ENCODE data around the gene DENND4B. TPM values are rescaled to one million over a fixed set of nuclear protein-coding genes. Genes with fewer than 3 reads are reported as not detected.
A peak's percentile ranks its signal among the peaks of the same experiment; 100 is the strongest.
"Not testable (repeated sequence)": the region's sequence is repeated elsewhere in the genome, so short reads cannot be mapped to it uniquely, and the experiment has no call there.

Gene DENND4B
- total and polyA plus RNA-seq, 4 donors = 9.7 to 27.2 (median 11.6) TPM

DNA sequence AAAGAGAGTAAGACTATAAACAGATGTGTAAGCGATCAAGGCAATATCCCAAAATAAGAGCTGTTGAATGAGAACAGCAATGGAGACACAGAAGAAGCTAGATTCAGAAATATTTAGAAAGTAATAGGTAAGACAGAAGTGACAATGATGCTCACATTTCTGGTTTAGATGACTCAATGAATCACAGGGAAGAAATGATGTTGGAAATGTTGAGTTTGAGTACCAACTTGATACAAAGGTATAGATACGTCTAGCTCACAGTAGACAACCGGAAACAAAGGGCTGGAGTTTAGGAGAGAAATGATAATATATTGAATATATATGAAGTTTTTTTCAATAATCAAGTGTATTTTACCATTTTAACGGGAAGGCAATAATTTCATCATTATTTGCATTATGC, 30.2 kb downstream of the DENND4B start:
- Histone ChIP-seq H3K9ac (ENCODE audit: low read depth in 1 of 2, low read length in 2 of 2) (no peak overlapping the region), H3K4me1 (ENCODE audit: control insufficient read depth in 4 of 4, insufficient read depth in 4 of 4, low read length in 3 of 4) (peaks cover 7 to 25% (median 18%) of the 10 kb centered on the region in 4 donors), H3K27ac (ENCODE audit: low read depth in 1 of 2, low read length in 2 of 2) (no peak overlapping the region), H3K36me3 (ENCODE audit: control insufficient read depth in 4 of 4, insufficient read depth in 3 of 4, low read depth in 1 of 4, low read length in 3 of 4) (peaks cover 0 to 4% (median 2%) of the 10 kb centered on the region in 4 donors), H3K4me3 (ENCODE audit: low read depth in 1 of 3, low read length in 3 of 3) (no peak overlapping the region), H3K9me3 (ENCODE audit: control insufficient read depth in 4 of 4, low read length in 3 of 4) (no peaks in the 10 kb centered on the region), H3K27me3 (ENCODE audit: control insufficient read depth in 4 of 4, insufficient read depth in 4 of 4, low read length in 3 of 4) (no peaks in the 10 kb centered on the region)
- DNase-seq (ENCODE audit: low spot score) = no peak
- no peak for TF ChIP-seq EGR1 (IDR thresholded peaks at IDR 0.05; ENCODE audit: low read depth in 2 of 2)
- TF ChIP-seq HNF4A (conservative IDR thresholded peaks at IDR 0.05) = no peak
- TF ChIP-seq, protein P1, sequence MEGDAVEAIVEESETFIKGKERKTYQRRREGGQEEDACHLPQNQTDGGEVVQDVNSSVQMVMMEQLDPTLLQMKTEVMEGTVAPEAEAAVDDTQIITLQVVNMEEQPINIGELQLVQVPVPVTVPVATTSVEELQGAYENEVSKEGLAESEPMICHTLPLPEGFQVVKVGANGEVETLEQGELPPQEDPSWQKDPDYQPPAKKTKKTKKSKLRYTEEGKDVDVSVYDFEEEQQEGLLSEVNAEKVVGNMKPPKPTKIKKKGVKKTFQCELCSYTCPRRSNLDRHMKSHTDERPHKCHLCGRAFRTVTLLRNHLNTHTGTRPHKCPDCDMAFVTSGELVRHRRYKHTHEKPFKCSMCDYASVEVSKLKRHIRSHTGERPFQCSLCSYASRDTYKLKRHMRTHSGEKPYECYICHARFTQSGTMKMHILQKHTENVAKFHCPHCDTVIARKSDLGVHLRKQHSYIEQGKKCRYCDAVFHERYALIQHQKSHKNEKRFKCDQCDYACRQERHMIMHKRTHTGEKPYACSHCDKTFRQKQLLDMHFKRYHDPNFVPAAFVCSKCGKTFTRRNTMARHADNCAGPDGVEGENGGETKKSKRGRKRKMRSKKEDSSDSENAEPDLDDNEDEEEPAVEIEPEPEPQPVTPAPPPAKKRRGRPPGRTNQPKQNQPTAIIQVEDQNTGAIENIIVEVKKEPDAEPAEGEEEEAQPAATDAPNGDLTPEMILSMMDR (IDR thresholded peaks at IDR 0.05; ENCODE audit: low read depth, low read length, missing input control) = no peak
- TF ChIP-seq YY1 (IDR thresholded peaks at IDR 0.05) = no peak
- 98% methylated on average over 4 of the region's 4 CpGs for WGBS

DNA sequence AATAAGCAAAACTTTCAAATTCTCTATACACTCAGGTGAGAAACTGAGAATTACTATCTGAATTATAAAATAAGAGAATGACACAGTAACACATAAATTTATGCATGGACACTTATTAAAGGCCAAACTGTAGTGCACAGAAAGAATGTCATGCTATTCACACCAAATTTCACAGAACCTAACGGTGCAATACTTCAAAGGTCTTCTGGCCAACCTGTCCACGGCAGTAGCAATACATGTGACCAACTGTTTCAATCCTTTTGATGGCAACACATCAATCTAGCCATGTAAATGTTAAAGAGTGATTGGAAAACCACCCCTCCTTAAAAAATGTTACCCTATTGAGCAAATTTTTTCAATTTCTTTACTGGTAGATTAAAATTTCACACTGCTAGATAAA, 34.2 kb downstream of the DENND4B start:
- TF ChIP-seq YY1 (IDR thresholded peaks at IDR 0.05) (no peak), SP1 (IDR thresholded peaks at IDR 0.05) (no peak), HNF4A (conservative IDR thresholded peaks at IDR 0.05) (peak; percentile 41 to 63), NR2F2 (IDR thresholded peaks at IDR 0.05) (no peak)
- TF ChIP-seq, protein P1 (IDR thresholded peaks at IDR 0.05; ENCODE audit: low read depth, low read length, missing input control) = no peak
- TF ChIP-seq, protein P2, sequence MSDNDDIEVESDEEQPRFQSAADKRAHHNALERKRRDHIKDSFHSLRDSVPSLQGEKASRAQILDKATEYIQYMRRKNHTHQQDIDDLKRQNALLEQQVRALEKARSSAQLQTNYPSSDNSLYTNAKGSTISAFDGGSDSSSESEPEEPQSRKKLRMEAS (IDR thresholded peaks at IDR 0.05) = no peak
- Histone ChIP-seq H3K27me3 (ENCODE audit: control insufficient read depth in 4 of 4, insufficient read depth in 4 of 4, low read length in 3 of 4) (no peaks in the 10 kb centered on the region), H3K4me3 (ENCODE audit: low read depth in 1 of 3, low read length in 3 of 3) (no peak overlapping the region), H3K27ac (ENCODE audit: low read depth in 1 of 2, low read length in 2 of 2) (no peak overlapping the region), H3K36me3 (ENCODE audit: control insufficient read depth in 4 of 4, insufficient read depth in 3 of 4, low read depth in 1 of 4, low read length in 3 of 4) (peaks cover 0 to 3% (median under 1%) of the 10 kb centered on the region in 4 donors), H3K4me1 (ENCODE audit: control insufficient read depth in 4 of 4, insufficient read depth in 4 of 4, low read length in 3 of 4) (peaks cover 0 to 8% (median 4%) of the 10 kb centered on the region in 4 donors), H3K9me3 (ENCODE audit: control insufficient read depth in 4 of 4, low read length in 3 of 4) (no peaks in the 10 kb centered on the region), H3K9ac (ENCODE audit: low read depth in 1 of 2, low read length in 2 of 2) (no peak overlapping the region)
- no peak for DNase-seq (ENCODE audit: low spot score)
- 34% methylated on average over 2 of the region's 2 CpGs for WGBS

DNA sequence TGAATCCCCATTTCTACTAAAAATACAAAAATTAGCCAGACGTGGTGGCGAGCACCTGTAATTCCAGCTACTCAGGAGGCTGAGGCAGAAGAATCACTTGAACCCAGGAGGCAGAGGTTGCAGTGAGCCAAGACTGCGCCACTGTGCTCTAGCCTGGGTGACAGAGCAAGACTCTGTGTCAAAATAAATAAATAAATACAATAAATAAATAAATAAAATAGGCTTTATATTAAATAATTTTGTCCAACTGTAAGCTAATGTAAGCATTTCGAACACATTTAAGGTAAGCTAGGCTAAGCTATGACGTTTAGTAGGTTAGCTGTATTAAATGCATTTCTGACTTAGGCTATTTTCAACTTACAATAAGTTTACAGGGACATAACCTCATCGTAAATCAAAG, 36.0 kb downstream of the DENND4B start:
- H3K4me1 ChIP-seq (ENCODE audit: control insufficient read depth in 4 of 4, insufficient read depth in 4 of 4, low read length in 3 of 4) = not testable (repeated sequence)
- WGBS = 92% methylated on average over 6 of the region's 6 CpGs

DNA sequence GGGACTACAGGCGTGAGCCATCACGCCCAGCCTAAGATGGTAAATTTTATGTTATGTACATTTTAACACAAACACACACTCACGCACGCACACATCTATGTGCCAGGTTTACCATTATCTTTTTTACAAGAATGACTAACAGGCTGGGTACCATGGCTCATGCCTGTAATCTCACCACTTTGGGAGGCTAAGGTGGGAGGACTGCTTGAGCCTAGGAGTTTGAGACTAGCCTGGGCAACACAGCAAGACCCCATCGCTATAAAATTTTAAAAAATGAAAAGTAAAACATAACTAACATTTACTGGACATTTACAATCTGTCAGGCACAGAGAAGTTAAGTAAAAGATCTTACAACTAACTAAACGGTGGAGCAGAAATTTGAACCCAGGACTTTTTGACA, 38.4 kb downstream of the DENND4B start:
- no peak overlapping the region for H3K27ac ChIP-seq (ENCODE audit: low read depth in 1 of 2, low read length in 2 of 2)
- DNase-seq (ENCODE audit: low spot score) = no peak
- no peaks in the 10 kb centered on the region for H3K27me3 ChIP-seq (ENCODE audit: control insufficient read depth in 4 of 4, insufficient read depth in 4 of 4, low read length in 3 of 4)
- no peaks in the 10 kb centered on the region for H3K9me3 ChIP-seq (ENCODE audit: control insufficient read depth in 4 of 4, low read length in 3 of 4)
- WGBS = 94% methylated on average over 6 of the region's 6 CpGs
- peaks cover 0 to 7% (median 1%) of the 10 kb centered on the region in 4 donors for H3K36me3 ChIP-seq (ENCODE audit: control insufficient read depth in 4 of 4, insufficient read depth in 3 of 4, low read depth in 1 of 4, low read length in 3 of 4)
- TF ChIP-seq YY1 (IDR thresholded peaks at IDR 0.05) (no peak), JUND (IDR thresholded peaks at IDR 0.05) (no peak), NR2F2 (IDR thresholded peaks at IDR 0.05) (no peak)
- TF ChIP-seq, protein P3, sequence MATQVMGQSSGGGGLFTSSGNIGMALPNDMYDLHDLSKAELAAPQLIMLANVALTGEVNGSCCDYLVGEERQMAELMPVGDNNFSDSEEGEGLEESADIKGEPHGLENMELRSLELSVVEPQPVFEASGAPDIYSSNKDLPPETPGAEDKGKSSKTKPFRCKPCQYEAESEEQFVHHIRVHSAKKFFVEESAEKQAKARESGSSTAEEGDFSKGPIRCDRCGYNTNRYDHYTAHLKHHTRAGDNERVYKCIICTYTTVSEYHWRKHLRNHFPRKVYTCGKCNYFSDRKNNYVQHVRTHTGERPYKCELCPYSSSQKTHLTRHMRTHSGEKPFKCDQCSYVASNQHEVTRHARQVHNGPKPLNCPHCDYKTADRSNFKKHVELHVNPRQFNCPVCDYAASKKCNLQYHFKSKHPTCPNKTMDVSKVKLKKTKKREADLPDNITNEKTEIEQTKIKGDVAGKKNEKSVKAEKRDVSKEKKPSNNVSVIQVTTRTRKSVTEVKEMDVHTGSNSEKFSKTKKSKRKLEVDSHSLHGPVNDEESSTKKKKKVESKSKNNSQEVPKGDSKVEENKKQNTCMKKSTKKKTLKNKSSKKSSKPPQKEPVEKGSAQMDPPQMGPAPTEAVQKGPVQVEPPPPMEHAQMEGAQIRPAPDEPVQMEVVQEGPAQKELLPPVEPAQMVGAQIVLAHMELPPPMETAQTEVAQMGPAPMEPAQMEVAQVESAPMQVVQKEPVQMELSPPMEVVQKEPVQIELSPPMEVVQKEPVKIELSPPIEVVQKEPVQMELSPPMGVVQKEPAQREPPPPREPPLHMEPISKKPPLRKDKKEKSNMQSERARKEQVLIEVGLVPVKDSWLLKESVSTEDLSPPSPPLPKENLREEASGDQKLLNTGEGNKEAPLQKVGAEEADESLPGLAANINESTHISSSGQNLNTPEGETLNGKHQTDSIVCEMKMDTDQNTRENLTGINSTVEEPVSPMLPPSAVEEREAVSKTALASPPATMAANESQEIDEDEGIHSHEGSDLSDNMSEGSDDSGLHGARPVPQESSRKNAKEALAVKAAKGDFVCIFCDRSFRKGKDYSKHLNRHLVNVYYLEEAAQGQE (IDR thresholded peaks at IDR 0.05) = no peak
- H3K4me1 ChIP-seq (ENCODE audit: control insufficient read depth in 4 of 4, insufficient read depth in 4 of 4, low read length in 3 of 4) = peaks cover 0 to 6% (median 2%) of the 10 kb centered on the region in 4 donors
- no peak overlapping the region for H3K9ac ChIP-seq (ENCODE audit: low read depth in 1 of 2, low read length in 2 of 2)
- no peak overlapping the region for H3K4me3 ChIP-seq (ENCODE audit: low read depth in 1 of 3, low read length in 3 of 3)

More for the DNA sequence above, 36.0 kb downstream of the DENND4B start:
- DNase-seq (ENCODE audit: low spot score); H3K36me3 ChIP-seq (ENCODE audit: control insufficient read depth in 4 of 4, insufficient read depth in 3 of 4, low read depth in 1 of 4, low read length in 3 of 4); H3K9me3 ChIP-seq (ENCODE audit: control insufficient read depth in 4 of 4, low read length in 3 of 4); H3K9ac ChIP-seq (ENCODE audit: low read depth in 1 of 2, low read length in 2 of 2); H3K27ac ChIP-seq (ENCODE audit: low read depth in 1 of 2, low read length in 2 of 2); H3K4me3 ChIP-seq (ENCODE audit: low read depth in 1 of 3, low read length in 3 of 3); H3K27me3 ChIP-seq (ENCODE audit: control insufficient read depth in 4 of 4, insufficient read depth in 4 of 4, low read length in 3 of 4): not testable (repeated sequence)
